ENCODE results near the gene SYNE2. TPM values are rescaled to one million over a fixed set of nuclear protein-coding genes. Genes with fewer than 3 reads are reported as not detected.
A peak's percentile ranks its signal among the peaks of the same experiment; 100 is the strongest.

SYNE2 gene
- total and polyA plus RNA-seq, 2 of the 8 experiments (the other 6 are each of a cell fraction or from before 2014, with no cell fraction given), result 32.6 to 46.1 TPM

DNA sequence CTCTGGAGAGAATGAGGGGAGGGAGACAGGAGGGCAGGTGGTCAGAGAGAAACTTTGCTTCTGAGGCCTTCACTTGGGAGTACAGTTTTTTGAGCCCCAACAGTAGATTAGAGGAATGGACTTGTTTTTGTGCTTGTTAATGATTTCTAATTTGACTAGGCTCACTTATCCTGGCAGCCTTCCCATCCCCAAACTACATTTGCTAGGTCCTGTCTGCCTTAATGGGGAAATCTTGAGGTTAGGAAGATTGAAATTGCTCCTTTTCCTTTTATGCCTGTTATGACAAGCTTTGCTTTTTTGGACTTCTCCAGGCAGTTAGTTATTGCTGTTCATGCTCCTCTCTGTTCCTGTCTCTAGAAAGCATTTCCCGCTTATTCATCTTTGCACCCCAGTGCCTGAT lies 37.7 kb downstream of the SYNE2 start:
- Histone ChIP-seq H3K27me3 (replicated peaks in 1 of 4; ENCODE audit: control insufficient read depth in 3 of 4, extremely low read depth in 1 of 4, insufficient read depth in 3 of 4, low read length in 3 of 4) (no peaks in the 10 kb centered on the region), H3K36me3 (ENCODE audit: control insufficient read depth in 2 of 4, insufficient read depth in 4 of 4, low read length in 3 of 4) (no peaks in the 10 kb centered on the region), H2BK120ac (replicated peaks; ENCODE audit: low read depth, low read length) (peak overlapping the region; percentile 58), H3K18ac (ENCODE audit: extremely low read depth, low read length) (peak overlapping the region; percentile 66), H4K20me1 (replicated peaks in 1 of 2; ENCODE audit: control insufficient read depth in 1 of 2, insufficient read depth in 2 of 2, low read length in 2 of 2) (no peaks in the 10 kb centered on the region), H3K4me2 (ENCODE audit: insufficient read depth in 1 of 2, low read depth in 2 of 2, low read length in 2 of 2) (peak overlapping the region; percentile 66 to 79), H3K23me2 (ENCODE audit: low read depth, low read length) (peaks cover 2% of the 10 kb centered on the region; the same call in 1 of the 2 replicates), H3K27ac (ENCODE audit: low read depth, low read length) (no peak overlapping the region), H3K4ac (replicated peaks; ENCODE audit: insufficient read length, low read depth, low read length) (peak overlapping the region; percentile 69), H2BK20ac (ENCODE audit: low read length) (peak overlapping the region; percentile 80), H4K91ac (replicated peaks; ENCODE audit: insufficient read length, low read length) (peak overlapping the region; percentile 69), H3K79me1 (ENCODE audit: low read depth, low read length) (peaks cover 2% of the 10 kb centered on the region; the same call in 1 of the 2 replicates), H3K79me2 (ENCODE audit: control insufficient read depth in 1 of 2, insufficient read depth in 2 of 2, low read length in 2 of 2) (peaks cover 0 to 41% of the 10 kb centered on the region in 2 experiments; a peak in 3 of 4 replicates), H3K56ac (replicated peaks; ENCODE audit: insufficient read length, low read depth, low read length) (peak overlapping the region; percentile 13), H3K14ac (ENCODE audit: insufficient read length) (no peak overlapping the region), H3K4me3 (ENCODE audit: extremely low read depth in 1 of 4, insufficient read depth in 2 of 4, low read depth in 3 of 4, low read length in 4 of 4) (peak overlapping the region in 2 of 4 experiments; percentile 1 to 51; a peak in 4 of 8 replicates), H4K5ac (ENCODE audit: insufficient read length, low read depth, low read length) (no peak overlapping the region), H3K23ac (ENCODE audit: insufficient read length) (no peak overlapping the region), H3K9me3 (ENCODE audit: insufficient read depth in 2 of 2, low read depth in 1 of 2, low read length in 1 of 2) (no peaks in the 10 kb centered on the region), H2AFZ (ENCODE audit: low read length) (no peak overlapping the region), H2BK15ac (ENCODE audit: low read length) (no peak overlapping the region), H3K4me1 (replicated peaks in 1 of 4; ENCODE audit: control insufficient read depth in 3 of 4, insufficient read depth in 4 of 4, low read length in 3 of 4) (peaks cover 7 to 19% (median 13%) of the 10 kb centered on the region in 4 experiments; a peak in 5 of 7 replicates), H2BK5ac (ENCODE audit: low read depth, low read length) (peak overlapping the region; percentile 76), H2BK12ac (ENCODE audit: low read depth, low read length) (peak overlapping the region; percentile 21; the same call in 1 of the 2 replicates), H3K9ac (replicated peaks in 1 of 4; ENCODE audit: extremely low read depth in 1 of 4, low read depth in 3 of 4, low read length in 3 of 4) (peak overlapping the region in 1 of 4 experiments; percentile 43; a peak in 2 of 7 replicates), H2AK5ac (ENCODE audit: low read depth, low read length) (peak overlapping the region; percentile 96; the same call in 1 of the 2 replicates), H4K8ac (ENCODE audit: extremely low read depth, insufficient read depth, low read length) (no peak overlapping the region)
- DNase-seq (ENCODE audit: low read depth in 1 of 2, low spot score in 2 of 2) (no peak), FAIRE-seq (no peak)
- CTCF ChIA-PET (ENCODE audit: partially characterized antibody), result interaction anchor here (1.7 to 3.2 kb wide), 2 partner anchors 8 kb away, joined by 5 to 10 read pairs; no protein-coding TSS in a partner anchor
- POLR2A ChIA-PET (ENCODE audit: partially characterized antibody), result interaction anchor here (1.5 to 2.1 kb wide), 3 partner anchors 8 to 20 kb away, joined by 3 to 8 read pairs (median 5); no protein-coding TSS in a partner anchor
- 64% methylated on average over 1 of the region's 1 CpG; no CpG with 5 or more reads in 1 of the 2 experiments for WGBS, 2 experiments (ENCODE audit: extremely low coverage in 1 of 2, insufficient coverage in 1 of 2, insufficient read length in 1 of 2, insufficient replicate concordance in 2 of 2, low coverage in 1 of 2, low lambda C conversion rate in 2 of 2, missing lambda C conversion rate in 1 of 2)

Data from H1 (cell line).